ENCODE results near the gene AKR7A3. TPM values are rescaled to one million over a fixed set of nuclear protein-coding genes. Genes with fewer than 3 reads are reported as not detected.

AKR7A3 gene
- total RNA-seq, 1 donor from 2014 or later: 11.7 TPM

DNA sequence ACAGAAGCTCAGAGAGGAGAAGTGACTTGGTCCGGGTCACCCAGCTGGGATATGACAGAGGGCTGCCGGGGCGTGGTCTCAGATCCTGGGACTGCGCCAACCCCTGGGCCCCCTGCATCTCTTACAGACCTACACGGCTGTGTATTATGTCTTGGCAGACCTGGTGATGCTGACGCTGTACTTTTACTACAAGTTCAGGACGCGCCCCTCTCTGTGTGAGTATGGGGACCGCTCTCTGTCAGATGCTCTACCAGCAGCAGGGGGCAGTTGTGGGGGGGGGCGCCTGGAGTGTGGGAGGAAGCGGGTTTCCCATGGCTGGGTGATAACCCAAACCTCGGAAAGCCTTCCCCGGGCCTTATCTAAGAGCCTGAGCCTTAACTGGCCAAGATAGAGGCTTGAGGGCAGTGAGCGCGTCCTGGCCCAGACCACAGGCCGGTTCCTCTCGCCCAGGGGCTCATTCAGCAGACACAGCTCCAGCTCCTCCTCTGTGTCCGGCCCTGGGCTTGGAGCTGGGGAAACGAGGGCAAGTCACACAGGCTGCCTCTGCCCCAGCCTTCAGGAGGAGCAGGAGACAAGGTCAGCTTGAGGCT, 36.9 kb upstream of the AKR7A3 start:
- Histone ChIP-seq H3K9me3 (no peaks in the 10 kb centered on the region), H3K4me1 (no peaks in the 10 kb centered on the region), H3K4me3 (no peak overlapping the region), H3K27ac (no peak overlapping the region), H3K36me3 (peaks cover 43 to 52% of the 10 kb centered on the region in 2 donors), H3K27me3 (no peaks in the 10 kb centered on the region)
- intact Hi-C loops (cut with DNase I): no loop called here
- no peak for DNase-seq (ENCODE audit: low spot score in 2 of 2)
- TF ChIP-seq CTCF (IDR thresholded peaks at IDR 0.05): no peak

- Histone ChIP-seq H3K36me3 (peaks cover 43 to 52% of the 10 kb centered on the region in 2 donors), H3K27ac (no peak overlapping the region), H3K4me1 (no peaks in the 10 kb centered on the region), H3K4me3 (no peak overlapping the region), H3K9me3 (no peaks in the 10 kb centered on the region), H3K27me3 (no peaks in the 10 kb centered on the region)
- no peak for DNase-seq (ENCODE audit: low spot score in 2 of 2)
- intact Hi-C loops (cut with DNase I): no loop called here
- TF ChIP-seq CTCF (IDR thresholded peaks at IDR 0.05): no peak
Observed at GRCh38 chr1:19324665-19324990, 36.1 kb upstream of the AKR7A3 start.

DNA sequence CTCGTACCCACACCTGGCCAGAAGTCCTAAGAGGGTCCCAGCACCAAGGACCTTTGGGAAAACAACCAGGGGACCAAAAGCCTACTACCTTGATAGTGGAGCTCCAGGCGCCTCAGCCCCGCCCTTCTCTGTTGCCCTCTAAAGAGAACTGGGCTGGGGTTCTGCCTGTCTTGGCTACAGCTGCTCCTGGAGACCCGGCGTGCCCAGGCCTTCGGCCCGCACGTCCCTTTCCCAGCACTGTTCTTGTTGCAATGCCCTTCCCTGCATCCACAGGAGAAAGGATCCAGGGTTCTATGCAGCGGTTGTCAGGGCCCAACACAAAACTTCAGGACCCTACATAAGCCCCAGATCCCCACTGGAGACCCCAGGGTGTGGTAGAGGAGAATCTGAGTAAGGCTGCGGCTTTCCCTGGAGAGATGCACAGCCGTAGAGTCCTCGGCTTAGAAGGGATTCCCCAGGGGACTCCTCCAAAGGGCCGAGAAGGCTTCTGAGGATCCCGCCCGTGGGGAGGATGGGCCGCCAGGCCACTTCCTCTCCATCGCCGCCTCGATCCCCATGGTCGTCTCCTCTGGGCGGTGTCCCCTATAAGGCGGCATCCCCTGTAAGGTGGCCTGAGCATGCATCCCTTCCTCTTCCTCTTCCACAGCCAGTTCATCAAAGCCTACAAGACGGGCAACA, 35.6 kb upstream of the AKR7A3 start:
- no peaks in the 10 kb centered on the region for H3K27me3 ChIP-seq
- no peak for TF ChIP-seq CTCF (IDR thresholded peaks at IDR 0.05)
- intact Hi-C loops (cut with DNase I): no loop called here
- H3K9me3 ChIP-seq: no peaks in the 10 kb centered on the region
- H3K4me3 ChIP-seq: no peak overlapping the region
- DNase-seq (ENCODE audit: low spot score in 2 of 2): no peak
- H3K36me3 ChIP-seq: peaks cover 38 to 52% of the 10 kb centered on the region in 2 donors
- H3K27ac ChIP-seq: no peak overlapping the region
- no peaks in the 10 kb centered on the region for H3K4me1 ChIP-seq

DNA sequence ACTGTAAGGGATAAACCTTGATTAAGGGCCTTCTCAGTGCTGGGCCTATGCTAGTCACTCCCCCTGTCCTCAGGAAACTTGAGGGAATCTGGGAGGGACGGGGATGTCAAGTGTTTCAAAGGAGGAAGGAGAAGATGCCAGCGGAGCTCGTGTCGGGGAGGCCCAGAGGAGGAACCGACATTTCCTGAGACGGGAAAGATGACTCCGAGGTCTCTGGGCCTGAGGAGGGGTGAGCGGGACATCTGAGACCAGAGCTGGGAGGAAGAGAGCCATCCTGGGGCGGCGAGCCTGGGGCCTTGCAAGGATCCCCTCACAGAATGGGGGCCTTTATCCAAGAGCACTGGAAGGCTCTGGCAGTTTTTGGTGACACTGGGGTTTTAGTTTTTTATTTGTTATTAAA, 33.9 kb upstream of the AKR7A3 start:
- Histone ChIP-seq H3K4me3 (no peak overlapping the region), H3K27ac (no peak overlapping the region), H3K36me3 (peaks cover 26 to 45% of the 10 kb centered on the region in 2 donors), H3K27me3 (no peaks in the 10 kb centered on the region), H3K9me3 (no peaks in the 10 kb centered on the region), H3K4me1 (no peaks in the 10 kb centered on the region)
- no peak for TF ChIP-seq CTCF (IDR thresholded peaks at IDR 0.05)
- intact Hi-C loops (cut with DNase I): no loop called here
- no peak for DNase-seq (ENCODE audit: low spot score in 2 of 2)

DNA sequence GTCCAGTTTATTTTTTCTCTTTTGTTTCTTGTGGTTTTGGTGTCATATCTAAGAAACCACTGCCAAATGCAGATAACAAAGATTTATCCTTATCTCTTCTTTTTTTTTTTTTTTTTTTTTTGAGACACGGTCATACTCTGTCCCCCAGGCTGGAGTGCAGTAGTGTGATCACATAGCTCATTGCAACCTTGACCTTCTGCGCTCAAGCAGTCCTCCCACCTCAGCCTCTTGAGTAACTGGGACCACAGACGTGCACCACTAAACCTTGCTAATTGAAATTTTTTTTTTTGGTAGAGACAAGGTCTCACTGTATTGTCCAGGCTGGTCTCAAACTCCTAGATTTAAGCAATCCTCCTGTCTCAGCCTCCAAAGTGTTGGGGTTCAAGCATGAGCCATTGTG, 32.5 kb upstream of the AKR7A3 start:
- Histone ChIP-seq H3K27me3 (no peaks in the 10 kb centered on the region), H3K9me3 (no peaks in the 10 kb centered on the region), H3K4me1 (no peaks in the 10 kb centered on the region), H3K36me3 (peaks cover 16 to 32% of the 10 kb centered on the region in 2 donors), H3K4me3 (no peak overlapping the region), H3K27ac (no peak overlapping the region)
- no peak for TF ChIP-seq CTCF (IDR thresholded peaks at IDR 0.05)
- DNase-seq (ENCODE audit: low spot score in 2 of 2): no peak
- intact Hi-C loops (cut with DNase I): no loop called here
